ENCODE measurements around the gene DAB2IP. TPM values are rescaled to one million over a fixed set of nuclear protein-coding genes. Genes with fewer than 3 reads are reported as not detected.
"Not testable (repeated sequence)": the region's sequence is repeated elsewhere in the genome, so short reads cannot be mapped to it uniquely, and the experiment has no call there.

Gene DAB2IP
- total RNA-seq, 2 donors from 2014 or later: 38.0 to 47.0 TPM

- no peak overlapping the region for H3K4me3 ChIP-seq
- H3K36me3 ChIP-seq: peaks cover 30% of the 10 kb centered on the region
- H3K9me3 ChIP-seq: no peaks in the 10 kb centered on the region
- H3K27ac ChIP-seq: no peak overlapping the region
- TF ChIP-seq CTCF (IDR thresholded peaks at IDR 0.05): no peak
- H3K27me3 ChIP-seq: no peaks in the 10 kb centered on the region
- DNase-seq (ENCODE audit: low spot score): no peak
- H3K4me1 ChIP-seq: peaks cover 0 to 12% of the 10 kb centered on the region in 2 donors
These were observed 135.6 kb downstream of the DAB2IP start for GRCh38 chr9:121786998-121787422.

- H3K4me1 ChIP-seq: peaks cover 0 to 2% of the 10 kb centered on the region in 2 donors
- H3K9me3 ChIP-seq: no peaks in the 10 kb centered on the region
- H3K27ac ChIP-seq: no peak overlapping the region
- H3K27me3 ChIP-seq: no peaks in the 10 kb centered on the region
- no peak for DNase-seq (ENCODE audit: low spot score)
- H3K36me3 ChIP-seq: peaks cover 11% of the 10 kb centered on the region
- no peak overlapping the region for H3K4me3 ChIP-seq
- no peak for TF ChIP-seq CTCF (IDR thresholded peaks at IDR 0.05)
These were observed 137.4 kb downstream of the DAB2IP start for GRCh38 chr9:121788686-121789366.

- Histone ChIP-seq H3K36me3 (no peaks in the 10 kb centered on the region), H3K4me3 (no peak overlapping the region), H3K9me3 (no peaks in the 10 kb centered on the region), H3K27me3 (no peaks in the 10 kb centered on the region), H3K27ac (no peak overlapping the region), H3K4me1 (no peaks in the 10 kb centered on the region)
- no peak for DNase-seq (ENCODE audit: low spot score)
- no peak for TF ChIP-seq CTCF (IDR thresholded peaks at IDR 0.05)
These were observed 139.4 kb downstream of the DAB2IP start for GRCh38 chr9:121790841-121791240.

GRCh38 chr9:121792476-121792875 is 141.0 kb downstream of the DAB2IP start:
- not testable (repeated sequence) for H3K9me3 ChIP-seq; H3K4me1 ChIP-seq; H3K4me3 ChIP-seq; H3K27ac ChIP-seq; H3K36me3 ChIP-seq; DNase-seq (ENCODE audit: low spot score); H3K27me3 ChIP-seq

GRCh38 chr9:121794334-121794733 is 142.9 kb downstream of the DAB2IP start:
- not testable (repeated sequence) for H3K4me1 ChIP-seq; H3K4me3 ChIP-seq; H3K9me3 ChIP-seq; H3K36me3 ChIP-seq; DNase-seq (ENCODE audit: low spot score); H3K27ac ChIP-seq; H3K27me3 ChIP-seq

- TF ChIP-seq CTCF (IDR thresholded peaks at IDR 0.05): no peak
- H3K27ac ChIP-seq: no peak overlapping the region
- H3K36me3 ChIP-seq: no peaks in the 10 kb centered on the region
- no peaks in the 10 kb centered on the region for H3K27me3 ChIP-seq
- H3K4me1 ChIP-seq: no peaks in the 10 kb centered on the region
- no peak for DNase-seq (ENCODE audit: low spot score)
- H3K9me3 ChIP-seq: no peaks in the 10 kb centered on the region
- no peak overlapping the region for H3K4me3 ChIP-seq
These were observed 145.6 kb downstream of the DAB2IP start for GRCh38 chr9:121797081-121797480.

- H3K9me3 ChIP-seq: peaks cover 0 to 1% of the 10 kb centered on the region in 2 donors
- H3K36me3 ChIP-seq: no peaks in the 10 kb centered on the region
- no peaks in the 10 kb centered on the region for H3K4me1 ChIP-seq
- TF ChIP-seq CTCF (IDR thresholded peaks at IDR 0.05): no peak
- no peaks in the 10 kb centered on the region for H3K27me3 ChIP-seq
- H3K27ac ChIP-seq: no peak overlapping the region
- DNase-seq (ENCODE audit: low spot score): no peak
- no peak overlapping the region for H3K4me3 ChIP-seq
These were observed 147.5 kb downstream of the DAB2IP start for GRCh38 chr9:121798941-121799340.

Data from right atrium auricular region (tissue), 2 donors.